WTC11 (cell line): ENCODE data around the gene TMEM92. TPM values are rescaled to one million over a fixed set of nuclear protein-coding genes. Genes with fewer than 3 reads are reported as not detected.

Source experiments
- ATAC-seq: fragments of 200-7000 bp; cut with Tn5 transposase; 2 replicates; pipeline ENCODE4 v1.10.0; 2021; ENCODE audit warnings: mild to moderate bottlenecking, moderate library complexity
- CTCF ChIA-PET: fragments of 300-600 bp; sonication (Branson Sonifier 250); formaldehyde crosslinking; loops from one replicate; lab custom pipeline; 2021; ENCODE audit warnings: antibody characterized with exemption; lab: Charles Lee
- POLR2A ChIA-PET: fragments of 350-600 bp; sonication (Branson Sonifier 250); formaldehyde crosslinking; loops from one replicate; lab custom pipeline; 2021; ENCODE audit warnings: antibody characterized with exemption; lab: Charles Lee
- DNase-seq: peaks from one replicate; pipeline ENCODE4 v3.0.0; 2021; ENCODE audit warnings: low spot score
- H3K27ac Mint-ChIP-seq: 2 replicates; pipeline ENCODE4 v1.8.0; 2021; ENCODE audit warnings: mixed read lengths
- H3K27me3 Mint-ChIP-seq: 2 replicates; pipeline ENCODE4 v1.8.0; 2021; ENCODE audit warnings: low read depth, mild to moderate bottlenecking, moderate library complexity, mixed read lengths
- H3K36me3 Mint-ChIP-seq: 2 replicates; pipeline ENCODE4 v1.8.0; 2021; ENCODE audit warnings: mixed read lengths
- H3K4me1 Mint-ChIP-seq: 2 replicates; pipeline ENCODE4 v1.8.0; 2022; ENCODE audit warnings: mixed read lengths
- H3K4me3 Mint-ChIP-seq: 2 replicates; pipeline ENCODE4 v1.8.0; 2021; ENCODE audit warnings: mild to moderate bottlenecking, moderate library complexity, mixed read lengths
- H3K9me3 Mint-ChIP-seq: 2 replicates; pipeline ENCODE4 v1.8.0; 2021; ENCODE audit warnings: mixed read lengths
- ESRRA ChIP-seq: sonication (generic); formaldehyde crosslinking; IDR thresholded peaks from 2 replicates; pipeline ENCODE4 v1.8.1; 2022; ENCODE audit warnings: mild to moderate bottlenecking, missing genetic modification reagents, borderline replicate concordance
- FOXP4 ChIP-seq: sonication (generic); formaldehyde crosslinking; IDR thresholded peaks from 2 replicates; pipeline ENCODE4 v1.8.0; 2022; ENCODE audit warnings: mild to moderate bottlenecking, missing genetic modification reagents
- GABPB1 ChIP-seq: sonication (generic); formaldehyde crosslinking; IDR thresholded peaks from 2 replicates; pipeline ENCODE4 v1.8.1; 2023; ENCODE audit warnings: mild to moderate bottlenecking, missing genetic modification reagents
- GTF2I ChIP-seq: fragments of 250-450 bp; sonication (Bioruptor Pico); conservative IDR thresholded peaks from 2 replicates; pipeline ENCODE4 v1.4.0; 2021; ENCODE audit warnings: mild to moderate bottlenecking
- HMGA2 ChIP-seq: fragments of 250-450 bp; sonication (Bioruptor Pico); IDR thresholded peaks from 2 replicates; pipeline ENCODE4 v1.4.0; 2021; ENCODE audit warnings: mild to moderate bottlenecking, moderate library complexity
- OVOL2 ChIP-seq: fragments of 250-450 bp; sonication (Bioruptor Pico); IDR thresholded peaks from 2 replicates; pipeline ENCODE4 v1.9.0; 2021; ENCODE audit warnings: mild to moderate bottlenecking, borderline replicate concordance
- ZNF416 ChIP-seq: fragments of 250-450 bp; sonication (Bioruptor Pico); IDR thresholded peaks from 2 replicates; pipeline ENCODE4 v1.9.0; 2021; ENCODE audit warnings: mild to moderate bottlenecking, inconsistent platforms
- total RNA-seq: library from RNA; stranded (reverse); gene quantifications from 3 replicates; pipeline ENCODE4 v1.2.3, GENCODE V29; 2021
- TF ChIP-seq, protein P1 (sequence below): fragments of 250-450 bp; sonication (Bioruptor Pico); IDR thresholded peaks from 2 replicates; pipeline ENCODE4 v1.8.0; 2021; ENCODE audit warnings: mild to moderate bottlenecking
- TF ChIP-seq, protein P2 (sequence below): sonication (generic); formaldehyde crosslinking; IDR thresholded peaks from 2 replicates; pipeline ENCODE4 v1.8.1; 2023; ENCODE audit warnings: mild to moderate bottlenecking, missing genetic modification reagents

TMEM92 gene
- total RNA-seq, 1 experiment from 2014 or later = 9.8 TPM

- ChIA-PET POLR2A (interaction anchor here (1.5 kb wide), 1 partner anchor 50 kb away, joined by 3 read pairs; no protein-coding TSS in a partner anchor), CTCF (interaction anchor here (1.3 kb wide), 1 partner anchor 59 kb away, joined by 4 read pairs; no protein-coding TSS in a partner anchor)
- no peaks in the 10 kb centered on the region for H3K9me3 Mint-ChIP-seq
- H3K27ac Mint-ChIP-seq = no peak overlapping the region
- no peak for DNase-seq
- TF ChIP-seq, protein P1, sequence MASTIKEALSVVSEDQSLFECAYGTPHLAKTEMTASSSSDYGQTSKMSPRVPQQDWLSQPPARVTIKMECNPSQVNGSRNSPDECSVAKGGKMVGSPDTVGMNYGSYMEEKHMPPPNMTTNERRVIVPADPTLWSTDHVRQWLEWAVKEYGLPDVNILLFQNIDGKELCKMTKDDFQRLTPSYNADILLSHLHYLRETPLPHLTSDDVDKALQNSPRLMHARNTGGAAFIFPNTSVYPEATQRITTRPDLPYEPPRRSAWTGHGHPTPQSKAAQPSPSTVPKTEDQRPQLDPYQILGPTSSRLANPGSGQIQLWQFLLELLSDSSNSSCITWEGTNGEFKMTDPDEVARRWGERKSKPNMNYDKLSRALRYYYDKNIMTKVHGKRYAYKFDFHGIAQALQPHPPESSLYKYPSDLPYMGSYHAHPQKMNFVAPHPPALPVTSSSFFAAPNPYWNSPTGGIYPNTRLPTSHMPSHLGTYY (CRISPR knock-in tag) = no peak
- TF ChIP-seq GTF2I (CRISPR knock-in tag) = peak; percentile 81
- ATAC-seq = no peak
- no peaks in the 10 kb centered on the region for H3K36me3 Mint-ChIP-seq
- peaks cover 9% of the 10 kb centered on the region for H3K4me1 Mint-ChIP-seq
- H3K27me3 Mint-ChIP-seq = no peaks in the 10 kb centered on the region; the same call in none of the 2 replicates
- H3K4me3 Mint-ChIP-seq = no peak overlapping the region
Observed at GRCh38 chr17:50258647-50259476, 15.4 kb upstream of the TMEM92 start.

DNA sequence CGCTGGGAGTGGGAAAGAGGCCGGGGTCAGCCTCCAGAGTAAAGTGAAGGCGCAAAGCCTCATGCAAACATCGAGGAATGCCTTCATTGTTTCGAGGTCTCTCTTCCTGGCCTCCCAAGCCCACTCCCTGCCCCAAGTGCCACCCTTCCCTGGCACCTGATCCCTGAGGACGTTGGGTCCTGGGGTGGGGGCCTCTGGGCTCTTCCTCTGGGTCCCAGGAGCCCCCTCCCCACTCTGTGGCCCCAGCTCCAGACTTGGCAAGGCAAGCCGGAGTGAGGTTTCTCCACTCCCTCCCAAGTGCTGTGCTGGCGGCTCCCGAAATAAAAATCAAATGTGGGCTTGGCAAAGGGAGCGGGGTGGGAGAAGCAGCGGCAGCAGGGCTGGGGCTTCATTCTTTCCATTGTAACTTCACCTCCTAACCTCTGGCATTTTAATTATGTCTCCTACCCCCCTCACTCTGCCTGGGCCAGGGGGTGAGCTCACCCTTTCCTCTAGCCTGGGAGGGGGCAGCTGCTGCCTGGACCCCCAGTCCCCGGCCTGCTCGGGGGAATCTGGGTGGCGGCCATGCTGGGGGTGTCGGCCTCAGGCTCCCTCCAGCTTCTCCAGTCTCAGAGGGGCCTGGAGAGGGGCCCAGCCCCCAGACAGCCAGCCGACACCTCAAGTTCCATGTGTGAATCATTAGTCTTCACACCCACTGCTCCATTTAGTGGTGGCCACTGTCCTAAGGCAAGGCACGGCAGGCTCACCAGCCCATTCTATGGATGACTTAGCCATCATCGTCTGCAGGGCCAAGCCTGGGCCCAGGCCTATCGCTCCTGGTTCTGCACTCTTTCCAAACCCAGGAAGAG lies 14.6 kb upstream of the TMEM92 start:
- ATAC-seq = no peak
- TF ChIP-seq GTF2I (CRISPR knock-in tag) = no peak
- no peak for TF ChIP-seq OVOL2 (CRISPR knock-in tag)
- TF ChIP-seq, protein P2, sequence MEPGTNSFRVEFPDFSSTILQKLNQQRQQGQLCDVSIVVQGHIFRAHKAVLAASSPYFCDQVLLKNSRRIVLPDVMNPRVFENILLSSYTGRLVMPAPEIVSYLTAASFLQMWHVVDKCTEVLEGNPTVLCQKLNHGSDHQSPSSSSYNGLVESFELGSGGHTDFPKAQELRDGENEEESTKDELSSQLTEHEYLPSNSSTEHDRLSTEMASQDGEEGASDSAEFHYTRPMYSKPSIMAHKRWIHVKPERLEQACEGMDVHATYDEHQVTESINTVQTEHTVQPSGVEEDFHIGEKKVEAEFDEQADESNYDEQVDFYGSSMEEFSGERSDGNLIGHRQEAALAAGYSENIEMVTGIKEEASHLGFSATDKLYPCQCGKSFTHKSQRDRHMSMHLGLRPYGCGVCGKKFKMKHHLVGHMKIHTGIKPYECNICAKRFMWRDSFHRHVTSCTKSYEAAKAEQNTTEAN (CRISPR knock-in tag) = no peak
- no peak for DNase-seq

DNA sequence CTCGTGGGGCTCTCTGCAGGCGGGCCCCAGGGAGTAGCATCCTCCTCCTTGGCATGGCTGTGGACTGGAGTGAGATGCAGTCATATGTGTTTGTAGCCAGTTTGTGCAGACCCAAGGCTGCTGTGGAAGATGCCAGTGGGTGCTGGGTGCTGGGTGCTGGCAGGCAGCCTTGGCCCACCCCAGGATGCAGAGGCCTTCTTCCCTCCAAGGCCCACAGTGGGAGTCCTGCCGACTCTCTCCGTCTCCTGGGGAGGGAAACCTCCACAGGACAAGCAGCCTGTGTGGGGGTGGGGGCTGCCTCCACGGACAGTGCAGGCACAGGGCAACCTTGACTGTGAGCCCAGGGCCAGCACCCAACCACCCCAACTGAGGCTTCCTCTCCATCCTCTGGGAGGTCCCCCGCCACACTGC lies 13.8 kb upstream of the TMEM92 start:
- no peaks in the 10 kb centered on the region for H3K36me3 Mint-ChIP-seq
- ATAC-seq (no peak), DNase-seq (no peak)
- TF ChIP-seq ESRRA (CRISPR knock-in tag) = no peak
- no peak for TF ChIP-seq ZNF416
- no peak for TF ChIP-seq FOXP4
- TF ChIP-seq HMGA2 (CRISPR knock-in tag) = no peak
- TF ChIP-seq, protein P1 (CRISPR knock-in tag) = no peak
- no peak for TF ChIP-seq GABPB1 (CRISPR knock-in tag)
- H3K4me1 Mint-ChIP-seq = peaks cover 12% of the 10 kb centered on the region
- H3K27ac Mint-ChIP-seq = no peak overlapping the region
- H3K9me3 Mint-ChIP-seq = no peaks in the 10 kb centered on the region
- ChIA-PET POLR2A (interaction anchor here (1.5 kb wide), 1 partner anchor 51 kb away, joined by 3 read pairs; no protein-coding TSS in a partner anchor), CTCF (no interaction called here)
- H3K27me3 Mint-ChIP-seq = no peaks in the 10 kb centered on the region; the same call in 1 of the 2 replicates
- H3K4me3 Mint-ChIP-seq = no peak overlapping the region

More for the DNA sequence above, 14.6 kb upstream of the TMEM92 start:
- peaks cover 12% of the 10 kb centered on the region for H3K4me1 Mint-ChIP-seq
- no peaks in the 10 kb centered on the region; the same call in none of the 2 replicates for H3K27me3 Mint-ChIP-seq
- ChIA-PET CTCF (interaction anchor here (1.0 to 1.3 kb wide), 2 partner anchors 10 to 59 kb away, joined by 4 read pairs; no protein-coding TSS in a partner anchor), POLR2A (interaction anchor here (1.5 kb wide), 1 partner anchor 50 kb away, joined by 3 read pairs; no protein-coding TSS in a partner anchor)
- no peaks in the 10 kb centered on the region for H3K9me3 Mint-ChIP-seq
- H3K36me3 Mint-ChIP-seq = no peaks in the 10 kb centered on the region
- H3K27ac Mint-ChIP-seq = no peak overlapping the region
- H3K4me3 Mint-ChIP-seq = no peak overlapping the region
